GM18867 (cell line): ENCODE measurements around the gene TMEM205.
"Not testable (repeated sequence)": the region's sequence is repeated elsewhere in the genome, so short reads cannot be mapped to it uniquely, and the experiment has no call there.

Source experiments
- ATAC-seq: cut with Tn5 transposase; IDR thresholded peaks from one replicate; pipeline ENCODE4 v1.9.1; 2021; ENCODE audit warnings: mild to moderate bottlenecking, moderate library complexity; ENCODE audit not compliant: unreplicated experiment

Gene TMEM205

GRCh38 chr19:11340099-11340467 is 6.0 kb downstream of the TMEM205 start:
- ATAC-seq = not testable (repeated sequence)

GRCh38 chr19:11339254-11340098 is 6.6 kb downstream of the TMEM205 start, which contains the start of gene RAB3D:
TSS of gene RAB3D (minus strand) at chr19:11339657. CDS start at chr19:11337399, 2,258 bp downstream.
- ATAC-seq = peak; percentile 74

- ATAC-seq = peak; percentile 11
Measured at GRCh38 chr19:11338569-11339253, 7.4 kb downstream of the TMEM205 start.

GRCh38 chr19:11338121-11338520 is 7.9 kb downstream of the TMEM205 start:
- ATAC-seq = no peak

GRCh38 chr19:11337080-11337479 is 9.0 kb downstream of the TMEM205 start:
- ATAC-seq = no peak

GRCh38 chr19:11335449-11336146 is 10.5 kb downstream of the TMEM205 start:
- ATAC-seq = no peak

GRCh38 chr19:11333838-11334237 is 12.2 kb downstream of the TMEM205 start:
- not testable (repeated sequence) for ATAC-seq

GRCh38 chr19:11332822-11333221 is 13.2 kb downstream of the TMEM205 start:
- no peak for ATAC-seq

- ATAC-seq = no peak
Measured at GRCh38 chr19:11331502-11331901, 14.6 kb downstream of the TMEM205 start.

GRCh38 chr19:11330127-11330526 is 15.9 kb downstream of the TMEM205 start:
- ATAC-seq = no peak

- ATAC-seq = no peak
Measured at GRCh38 chr19:11325544-11325943, 20.5 kb downstream of the TMEM205 start.

GRCh38 chr19:11324748-11325389 is 21.2 kb downstream of the TMEM205 start:
- ATAC-seq = no peak

GRCh38 chr19:11324079-11324661 is 21.9 kb downstream of the TMEM205 start:
- ATAC-seq = no peak

- ATAC-seq = no peak
Measured at GRCh38 chr19:11323601-11324078, 22.4 kb downstream of the TMEM205 start.

- ATAC-seq = no peak
Measured at GRCh38 chr19:11322269-11323024, 23.6 kb downstream of the TMEM205 start.

- ATAC-seq = no peak
Measured at GRCh38 chr19:11321191-11322126, 24.6 kb downstream of the TMEM205 start.

GRCh38 chr19:11320278-11320995 is 25.6 kb downstream of the TMEM205 start:
- not testable (repeated sequence) for ATAC-seq

- ATAC-seq = no peak
Measured at GRCh38 chr19:11306337-11306736, 39.7 kb downstream of the TMEM205 start.
